Activated naive CD4-positive, alpha-beta T cell treated with anti-CD3 and anti-CD28 coated beads, Interleukin-2, amount 50 U/mL, for 24 hours (primary cell): Measurements from ENCODE around the gene KLK7.
"Not testable (repeated sequence)": the region's sequence is repeated elsewhere in the genome, so short reads cannot be mapped to it uniquely, and the experiment has no call there.

Experiments
- H3K27ac Mint-ChIP-seq: one replicate; pipeline ENCODE4 v1.8.0; 2021; ENCODE audit warnings: mild to moderate bottlenecking, mixed read lengths
- H3K27me3 Mint-ChIP-seq: one replicate; pipeline ENCODE4 v1.8.0; 2021; ENCODE audit warnings: mixed read lengths
- H3K36me3 Mint-ChIP-seq: one replicate; pipeline ENCODE4 v1.8.0; 2021; ENCODE audit warnings: mixed read lengths
- H3K4me1 Mint-ChIP-seq: one replicate; pipeline ENCODE4 v1.8.0; 2021; ENCODE audit warnings: mixed read lengths
- H3K4me3 Mint-ChIP-seq: one replicate; pipeline ENCODE4 v1.8.0; 2021; ENCODE audit warnings: mild to moderate bottlenecking, mixed read lengths
- H3K9me3 Mint-ChIP-seq: one replicate; pipeline ENCODE4 v1.8.0; 2021; ENCODE audit warnings: mixed read lengths

Gene KLK7

GRCh38 chr19:51000981-51001380, 17.3 kb upstream of the KLK7 start:
- H3K27me3 Mint-ChIP-seq, result peaks cover 31% of the 10 kb centered on the region
- no peaks in the 10 kb centered on the region for H3K9me3 Mint-ChIP-seq
- H3K27ac Mint-ChIP-seq, result no peak overlapping the region
- H3K4me3 Mint-ChIP-seq, result no peak overlapping the region
- no peaks in the 10 kb centered on the region for H3K36me3 Mint-ChIP-seq
- H3K4me1 Mint-ChIP-seq, result no peaks in the 10 kb centered on the region

- H3K27me3 Mint-ChIP-seq, result peaks cover 31% of the 10 kb centered on the region
- H3K36me3 Mint-ChIP-seq, result no peaks in the 10 kb centered on the region
- no peak overlapping the region for H3K4me3 Mint-ChIP-seq
- no peaks in the 10 kb centered on the region for H3K9me3 Mint-ChIP-seq
- no peaks in the 10 kb centered on the region for H3K4me1 Mint-ChIP-seq
- H3K27ac Mint-ChIP-seq, result no peak overlapping the region
Measured at GRCh38 chr19:51000426-51000825, 16.7 kb upstream of the KLK7 start.

DNA sequence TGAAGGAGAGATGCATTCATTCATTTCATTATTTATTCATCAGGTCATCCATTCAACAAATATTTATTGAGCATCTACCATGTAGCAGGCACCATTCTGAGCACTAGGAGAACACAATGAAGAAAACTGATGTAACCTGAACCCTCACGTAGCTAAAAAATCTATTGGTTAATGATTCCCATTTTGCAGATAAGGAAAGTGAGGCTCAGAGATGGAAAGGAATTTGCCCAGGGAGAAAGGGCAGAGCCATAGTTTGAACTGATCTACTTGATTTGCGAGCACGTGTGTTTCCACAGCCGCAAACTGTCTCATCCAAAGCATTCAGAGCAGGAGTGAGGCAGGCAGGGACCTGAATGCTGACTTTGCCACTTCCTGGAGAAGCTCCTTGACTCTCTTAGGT, 15.0 kb upstream of the KLK7 start:
- Mint-ChIP-seq H3K4me3 (no peak overlapping the region), H3K27me3 (peaks cover 29% of the 10 kb centered on the region), H3K27ac (no peak overlapping the region), H3K36me3 (no peaks in the 10 kb centered on the region), H3K9me3 (no peaks in the 10 kb centered on the region), H3K4me1 (no peaks in the 10 kb centered on the region)

DNA sequence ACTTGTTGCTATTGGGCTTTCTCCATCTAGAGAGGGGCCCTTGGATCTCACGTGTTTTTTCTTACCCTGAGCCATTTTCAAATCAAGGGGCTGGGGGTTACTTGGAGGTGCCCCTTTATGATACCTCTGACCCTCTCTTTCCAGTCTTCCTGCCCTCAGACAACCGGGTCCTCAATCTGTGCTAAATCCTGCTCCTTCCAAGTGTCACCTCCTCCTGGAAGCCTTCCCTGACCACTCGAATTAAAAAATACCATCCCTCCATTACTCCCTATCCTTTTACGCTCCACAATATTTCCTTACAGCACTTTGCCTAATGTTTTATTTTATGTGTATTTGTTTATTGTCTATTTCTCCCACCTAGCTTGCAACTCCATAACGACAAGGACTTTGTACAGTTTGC, 14.3 kb upstream of the KLK7 start:
- H3K27me3 Mint-ChIP-seq, result peaks cover 26% of the 10 kb centered on the region
- no peaks in the 10 kb centered on the region for H3K4me1 Mint-ChIP-seq
- H3K9me3 Mint-ChIP-seq, result no peaks in the 10 kb centered on the region
- H3K36me3 Mint-ChIP-seq, result no peaks in the 10 kb centered on the region
- no peak overlapping the region for H3K27ac Mint-ChIP-seq
- no peak overlapping the region for H3K4me3 Mint-ChIP-seq

- Mint-ChIP-seq H3K9me3 (no peaks in the 10 kb centered on the region), H3K4me3 (no peak overlapping the region), H3K4me1 (no peaks in the 10 kb centered on the region), H3K27me3 (peaks cover 23% of the 10 kb centered on the region), H3K27ac (no peak overlapping the region), H3K36me3 (no peaks in the 10 kb centered on the region)
Measured at GRCh38 chr19:50994129-50994528, 10.4 kb upstream of the KLK7 start.

GRCh38 chr19:50992666-50993035, 8.9 kb upstream of the KLK7 start:
- Mint-ChIP-seq H3K27me3 (peaks cover 15% of the 10 kb centered on the region), H3K9me3 (no peaks in the 10 kb centered on the region), H3K36me3 (no peaks in the 10 kb centered on the region), H3K4me3 (no peak overlapping the region), H3K4me1 (no peaks in the 10 kb centered on the region), H3K27ac (no peak overlapping the region)

- H3K4me1 Mint-ChIP-seq, H3K27ac Mint-ChIP-seq, H3K4me3 Mint-ChIP-seq, H3K9me3 Mint-ChIP-seq, H3K36me3 Mint-ChIP-seq: not testable (repeated sequence)
- peaks cover 30% of the 10 kb centered on the region for H3K27me3 Mint-ChIP-seq
Measured at GRCh38 chr19:50984416-50984815, 699 bp upstream of the KLK7 start.

- no peaks in the 10 kb centered on the region for H3K9me3 Mint-ChIP-seq
- H3K36me3 Mint-ChIP-seq, result no peaks in the 10 kb centered on the region
- H3K4me1 Mint-ChIP-seq, result no peaks in the 10 kb centered on the region
- peaks cover 38% of the 10 kb centered on the region for H3K27me3 Mint-ChIP-seq
- no peak overlapping the region for H3K4me3 Mint-ChIP-seq
- H3K27ac Mint-ChIP-seq, result no peak overlapping the region
Measured at GRCh38 chr19:50982186-50982585, 1.5 kb downstream of the KLK7 start.

DNA sequence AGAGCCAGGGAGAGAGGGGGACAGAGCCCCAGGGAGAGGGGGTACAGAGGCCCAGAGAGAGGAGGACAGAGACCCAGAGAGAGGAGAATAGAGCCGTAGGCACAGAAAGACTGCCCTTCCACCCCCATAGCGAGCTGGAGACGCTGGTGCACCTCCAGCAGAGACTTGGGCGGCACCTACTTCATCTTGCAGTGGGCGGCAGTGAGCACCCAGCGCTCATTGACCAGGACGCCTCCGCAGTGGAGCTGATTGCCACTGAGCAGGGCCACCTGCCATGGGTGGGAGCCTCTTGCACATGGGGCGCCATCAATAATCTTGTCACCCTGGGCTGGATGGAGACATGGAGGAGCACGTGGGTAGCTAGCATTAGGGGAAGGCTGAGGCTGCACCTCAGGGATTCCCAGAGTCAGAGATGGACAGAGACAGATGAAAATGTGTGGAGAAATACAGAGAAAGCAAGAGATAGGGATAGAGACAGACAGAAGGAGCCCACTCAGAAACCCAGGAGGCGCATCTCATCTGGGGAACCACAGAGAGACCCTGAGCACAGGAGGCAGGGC, 2.0 kb downstream of the KLK7 start:
- Mint-ChIP-seq H3K27ac (no peak overlapping the region), H3K27me3 (peaks cover 38% of the 10 kb centered on the region), H3K9me3 (no peaks in the 10 kb centered on the region)

GRCh38 chr19:50980208-50980607, 3.5 kb downstream of the KLK7 start:
- H3K4me1 Mint-ChIP-seq, result no peaks in the 10 kb centered on the region
- peaks cover 44% of the 10 kb centered on the region for H3K27me3 Mint-ChIP-seq
- no peak overlapping the region for H3K27ac Mint-ChIP-seq

More for the DNA sequence above, 2.0 kb downstream of the KLK7 start:
- H3K36me3 Mint-ChIP-seq, result no peaks in the 10 kb centered on the region
- H3K4me1 Mint-ChIP-seq, result no peaks in the 10 kb centered on the region
- no peak overlapping the region for H3K4me3 Mint-ChIP-seq

DNA sequence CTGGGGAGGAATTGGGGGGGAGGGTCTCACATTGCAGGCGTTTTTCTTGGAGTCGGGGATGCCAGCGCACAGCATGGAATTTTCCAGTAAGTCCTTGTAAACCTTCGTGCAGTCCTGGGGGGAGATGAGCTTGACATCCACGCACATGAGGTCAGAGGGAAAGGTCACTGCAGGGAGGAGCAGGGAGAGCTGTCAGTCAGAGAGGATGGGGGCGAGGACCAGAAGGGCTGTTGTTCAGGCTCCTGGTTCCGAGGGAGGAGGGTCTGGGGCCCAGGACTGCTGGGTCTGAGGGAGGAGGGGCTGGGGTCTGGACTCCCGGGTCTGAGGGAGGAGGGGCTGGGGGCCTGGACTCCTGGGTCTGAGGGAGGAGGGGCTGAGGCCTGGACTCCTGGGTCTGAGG, 4.0 kb downstream of the KLK7 start:
- Mint-ChIP-seq H3K27ac (no peak overlapping the region), H3K9me3 (no peaks in the 10 kb centered on the region)

More at GRCh38 chr19:50980208-50980607, 3.5 kb downstream of the KLK7 start:
- no peak overlapping the region for H3K4me3 Mint-ChIP-seq
- no peaks in the 10 kb centered on the region for H3K36me3 Mint-ChIP-seq
- no peaks in the 10 kb centered on the region for H3K9me3 Mint-ChIP-seq

GRCh38 chr19:50978772-50979390, 4.8 kb downstream of the KLK7 start:
- Mint-ChIP-seq H3K36me3 (no peaks in the 10 kb centered on the region), H3K4me1 (no peaks in the 10 kb centered on the region), H3K27ac (no peak overlapping the region), H3K9me3 (no peaks in the 10 kb centered on the region), H3K27me3 (peaks cover 43% of the 10 kb centered on the region), H3K4me3 (no peak overlapping the region)

More for the DNA sequence above, 4.0 kb downstream of the KLK7 start:
- H3K4me3 Mint-ChIP-seq, result no peak overlapping the region
- H3K4me1 Mint-ChIP-seq, result no peaks in the 10 kb centered on the region
- H3K36me3 Mint-ChIP-seq, result no peaks in the 10 kb centered on the region
- H3K27me3 Mint-ChIP-seq, result peaks cover 41% of the 10 kb centered on the region

GRCh38 chr19:50977626-50978025, 6.1 kb downstream of the KLK7 start:
- Mint-ChIP-seq H3K27me3 (peaks cover 47% of the 10 kb centered on the region), H3K9me3 (no peaks in the 10 kb centered on the region)

DNA sequence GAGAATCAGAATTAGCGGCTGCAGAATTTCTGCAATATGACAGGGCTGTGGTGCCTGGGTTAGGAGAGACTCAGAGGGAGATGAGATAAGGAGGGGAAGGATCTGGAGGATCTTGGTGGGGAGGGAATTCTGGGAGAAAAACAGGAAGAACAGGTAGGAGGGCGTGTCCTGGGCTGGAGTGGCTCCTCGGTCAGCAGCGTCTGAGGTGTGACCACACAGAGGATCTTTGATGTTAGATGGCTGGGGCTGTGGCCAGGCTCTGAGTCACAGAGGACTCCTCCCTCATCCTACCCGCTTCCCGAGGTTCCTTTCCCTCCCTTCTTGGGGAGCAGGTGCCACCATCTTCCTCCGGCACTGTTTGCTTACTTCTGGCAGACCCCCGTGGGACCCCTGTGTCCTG, 8.0 kb downstream of the KLK7 start:
- no peak overlapping the region for H3K4me3 Mint-ChIP-seq
- no peaks in the 10 kb centered on the region for H3K9me3 Mint-ChIP-seq
- H3K27ac Mint-ChIP-seq, result no peak overlapping the region
- H3K27me3 Mint-ChIP-seq, result peaks cover 43% of the 10 kb centered on the region
- H3K36me3 Mint-ChIP-seq, result no peaks in the 10 kb centered on the region
- H3K4me1 Mint-ChIP-seq, result no peaks in the 10 kb centered on the region

More at GRCh38 chr19:50977626-50978025, 6.1 kb downstream of the KLK7 start:
- Mint-ChIP-seq H3K27ac (no peak overlapping the region), H3K4me1 (no peaks in the 10 kb centered on the region), H3K36me3 (no peaks in the 10 kb centered on the region), H3K4me3 (no peak overlapping the region)

DNA sequence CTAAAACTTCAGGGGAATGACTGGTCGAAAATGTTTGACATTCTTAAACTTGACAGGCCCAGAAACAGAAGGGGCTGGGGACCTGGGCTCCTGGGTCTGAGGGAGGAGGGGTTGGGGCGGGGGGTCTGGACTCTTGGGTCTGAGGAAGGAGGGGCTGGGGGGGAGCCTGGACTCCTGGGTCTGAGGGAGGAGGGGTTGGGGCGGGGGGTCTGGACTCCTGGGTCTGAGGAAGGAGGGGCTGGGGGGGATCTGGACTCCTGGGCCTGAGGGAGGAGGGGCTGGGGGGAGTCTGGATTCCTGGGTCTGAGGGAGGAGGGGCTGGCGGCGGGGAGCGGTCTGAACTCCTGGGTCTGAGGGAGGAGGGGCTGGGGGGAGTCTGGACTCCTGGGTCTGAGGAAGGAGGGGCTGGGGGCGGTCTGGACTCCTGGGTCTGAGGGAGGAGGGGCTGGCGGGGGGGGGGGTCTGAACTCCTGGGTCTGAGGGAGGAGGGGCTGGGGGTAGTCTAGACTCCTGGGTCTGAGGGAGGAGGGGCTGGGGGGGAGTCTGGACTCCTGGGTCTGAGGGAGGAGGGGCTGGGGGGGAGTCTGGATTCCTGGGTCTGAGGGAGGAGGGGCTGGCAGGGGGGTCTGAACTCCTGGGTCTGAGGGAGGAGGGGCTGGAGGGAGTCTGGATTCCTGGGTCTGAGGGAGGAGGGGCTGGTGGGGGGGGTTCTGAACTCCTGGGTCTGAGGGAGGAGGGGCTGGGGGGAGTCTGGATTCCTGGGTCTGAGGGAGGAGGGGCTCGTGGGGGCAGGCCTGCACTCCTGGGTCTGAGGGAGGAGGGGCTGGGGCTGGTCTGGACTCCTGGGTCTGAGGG, 8.8 kb downstream of the KLK7 start:
- Mint-ChIP-seq H3K36me3 (no peaks in the 10 kb centered on the region), H3K4me1 (no peaks in the 10 kb centered on the region), H3K27me3 (peaks cover 43% of the 10 kb centered on the region), H3K9me3 (no peaks in the 10 kb centered on the region), H3K27ac (no peak overlapping the region), H3K4me3 (no peak overlapping the region)

- no peaks in the 10 kb centered on the region for H3K36me3 Mint-ChIP-seq
- no peaks in the 10 kb centered on the region for H3K4me1 Mint-ChIP-seq
- H3K27ac Mint-ChIP-seq, result no peak overlapping the region
- peaks cover 45% of the 10 kb centered on the region for H3K27me3 Mint-ChIP-seq
- H3K9me3 Mint-ChIP-seq, result no peaks in the 10 kb centered on the region
- no peak overlapping the region for H3K4me3 Mint-ChIP-seq
Measured at GRCh38 chr19:50972795-50973376, 10.8 kb downstream of the KLK7 start.
